Keratinocyte (primary cell): Measurements from ENCODE around the gene TRIM9. TPM values are rescaled to one million over a fixed set of nuclear protein-coding genes. Genes with fewer than 3 reads are reported as not detected.

Experiments
- DNase-seq: peaks from one replicate; pipeline ENCODE4 v3.0.0-alpha.2; 2011; ENCODE audit warnings: low read depth, missing footprints, low spot score
- FAIRE-seq: peaks from 2 replicates; lab custom pipeline; 2011; peaks lifted over from hg19 to GRCh38; lab: Jason Lieb, UNC
- H2AFZ ChIP-seq: 2 replicates; pipeline ENCODE4 v1.6.0; 2012; ENCODE audit warnings: low read length, control low read depth, inconsistent platforms; ENCODE audit not compliant: control insufficient read depth
- H3K27ac ChIP-seq: 2 replicates; pipeline ENCODE4 v1.5.1; 2011; ENCODE audit warnings: low read length; ENCODE audit not compliant: control insufficient read depth, insufficient read depth
- H3K27me3 ChIP-seq: 3 replicates; pipeline ENCODE4 v1.6.0; 2011; ENCODE audit warnings: low read length; ENCODE audit not compliant: control insufficient read depth, insufficient read depth; ENCODE audit errors: extremely low read depth
- H3K36me3 ChIP-seq, 2 experiments: 2 replicates in 1 of 2; 3 replicates in 1 of 2; pipeline ENCODE4 v1.5.1; 2011; ENCODE audit warnings: low read length in 2 of 2, mild to moderate bottlenecking in 1 of 2; ENCODE audit not compliant: control insufficient read depth in 2 of 2, insufficient read depth in 2 of 2; ENCODE audit errors: extremely low read depth in 1 of 2
- H3K4me1 ChIP-seq: 3 replicates; pipeline ENCODE4 v1.5.1; 2011; ENCODE audit warnings: low read length; ENCODE audit not compliant: control insufficient read depth, insufficient read depth; ENCODE audit errors: extremely low read depth
- H3K4me2 ChIP-seq: 3 replicates; pipeline ENCODE4 v1.6.0; 2011; ENCODE audit warnings: low read depth, low read length; ENCODE audit not compliant: control insufficient read depth, insufficient read depth; ENCODE audit errors: extremely low read depth
- H3K4me3 ChIP-seq, 3 experiments: fragments of 200-600 bp in 1 of 3; sonication (generic) in 1 of 3; 2 replicates in 2 of 3; 3 replicates in 1 of 3; pipeline ENCODE4 v1.5.1; 2011 to 2016; ENCODE audit warnings: low read length in 3 of 3, mild to moderate bottlenecking in 3 of 3, control low read depth in 2 of 3, inconsistent platforms in 1 of 3, low read depth in 1 of 3, mixed read lengths in 1 of 3, mixed run types in 1 of 3, moderate library complexity in 1 of 3; ENCODE audit not compliant: control insufficient read depth in 2 of 3, insufficient read depth in 2 of 3; ENCODE audit errors: extremely low read depth in 1 of 3
- H3K79me2 ChIP-seq: 2 replicates; pipeline ENCODE4 v1.6.0; 2012; ENCODE audit warnings: low read length; ENCODE audit not compliant: control insufficient read depth, insufficient read depth
- H3K9ac ChIP-seq: 3 replicates; pipeline ENCODE4 v1.6.0; 2011; ENCODE audit warnings: low read length; ENCODE audit not compliant: control insufficient read depth, insufficient read depth; ENCODE audit errors: extremely low read depth
- H3K9me1 ChIP-seq: 3 replicates; pipeline ENCODE4 v1.6.0; 2011; ENCODE audit warnings: low read length; ENCODE audit not compliant: control insufficient read depth, insufficient read depth; ENCODE audit errors: extremely low read depth
- H3K9me3 ChIP-seq: 2 replicates; pipeline ENCODE4 v1.5.1; 2012; ENCODE audit warnings: low read depth, low read length; ENCODE audit not compliant: control insufficient read depth
- H4K20me1 ChIP-seq: 3 replicates; pipeline ENCODE4 v1.6.0; 2011; ENCODE audit warnings: low read length; ENCODE audit not compliant: control insufficient read depth, insufficient read depth; ENCODE audit errors: extremely low read depth
- EZH2 ChIP-seq: IDR thresholded peaks from one replicate; pipeline ENCODE4 v1.6.1; 2012; ENCODE audit warnings: inconsistent platforms, mild to moderate bottlenecking, low read length, moderate library complexity
- dilution Hi-C: fragments of 300-500 bp; cut with MboI; formaldehyde crosslinking; loops from one replicate; pipeline ENCODE4 v1.7.0; 2020; ENCODE audit warnings: low sequenced_read_pairs; ENCODE audit not compliant: extremely low pct_ligation_motif_present
- polyA plus RNA-seq, 5 experiments: library from polyadenylated mRNA; depleted of rRNA in 3 of 5; stranded (reverse) in 3 of 5; stranded (forward) in 1 of 5; unstranded in 1 of 5; fragments of >200 nt; gene quantifications; 1 replicate in 1 of 5; 2 replicates in 3 of 5; 3 replicates in 1 of 5; pipeline versions ENCODE4 v1.2.1 to v1.2.3, GENCODE V29; 2011 to 2012; ENCODE audit warnings: missing spikeins in 2 of 5, low read depth in 1 of 5, low replicate concordance in 1 of 5
- TF ChIP-seq, protein P1 (sequence below), 3 experiments: IDR thresholded peaks in 1 of 3; conservative IDR thresholded peaks in 1 of 3; optimal IDR thresholded peaks in 1 of 3; 2 replicates in 2 of 3; 3 replicates in 1 of 3; pipeline versions ENCODE3 to v1.5.1; 2011; ENCODE audit warnings: low read length in 3 of 3, mild to moderate bottlenecking in 3 of 3, moderate library complexity in 2 of 3, control low read depth in 1 of 3, inconsistent platforms in 1 of 3; ENCODE audit not compliant: insufficient read depth in 2 of 3; ENCODE audit errors: extremely low read depth in 1 of 3

Gene TRIM9
- polyA plus RNA-seq, 1 donor (not counting 4 experiments of a cell fraction or from before 2014, with no cell fraction given): 0.04 TPM

DNA sequence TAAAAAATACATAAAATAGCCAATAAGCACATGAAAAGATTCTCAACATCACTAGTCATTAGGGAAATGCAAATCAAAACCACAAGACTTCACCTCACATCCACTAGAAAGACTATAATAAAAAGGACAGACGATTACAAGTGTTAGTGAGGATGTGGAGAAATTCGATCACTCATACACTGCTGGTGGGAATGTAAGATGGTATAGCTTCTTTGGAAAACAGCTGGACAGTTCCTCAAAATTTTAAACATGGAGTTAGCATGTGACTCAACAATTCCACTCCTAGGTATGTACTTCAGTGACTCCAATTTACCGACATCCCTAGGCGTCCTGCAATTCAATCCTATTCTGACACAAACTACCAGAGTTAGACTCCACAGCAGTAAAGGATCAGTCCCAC lies 13.7 kb downstream of the TRIM9 start:
- Histone ChIP-seq H3K79me2 (no peaks in the 10 kb centered on the region), H3K36me3 (no peaks in the 10 kb centered on the region), H3K27me3 (no peaks in the 10 kb centered on the region), H3K9me3 (no peaks in the 10 kb centered on the region), H3K9ac (no peak overlapping the region), H3K27ac (no peak overlapping the region), H3K4me3 (no peak overlapping the region), H3K9me1 (no peaks in the 10 kb centered on the region), H3K4me2 (no peak overlapping the region), H3K4me1 (no peaks in the 10 kb centered on the region), H4K20me1 (no peaks in the 10 kb centered on the region), H2AFZ (no peak overlapping the region)
- dilution Hi-C loops: no loop called here
- TF ChIP-seq, protein P1, sequence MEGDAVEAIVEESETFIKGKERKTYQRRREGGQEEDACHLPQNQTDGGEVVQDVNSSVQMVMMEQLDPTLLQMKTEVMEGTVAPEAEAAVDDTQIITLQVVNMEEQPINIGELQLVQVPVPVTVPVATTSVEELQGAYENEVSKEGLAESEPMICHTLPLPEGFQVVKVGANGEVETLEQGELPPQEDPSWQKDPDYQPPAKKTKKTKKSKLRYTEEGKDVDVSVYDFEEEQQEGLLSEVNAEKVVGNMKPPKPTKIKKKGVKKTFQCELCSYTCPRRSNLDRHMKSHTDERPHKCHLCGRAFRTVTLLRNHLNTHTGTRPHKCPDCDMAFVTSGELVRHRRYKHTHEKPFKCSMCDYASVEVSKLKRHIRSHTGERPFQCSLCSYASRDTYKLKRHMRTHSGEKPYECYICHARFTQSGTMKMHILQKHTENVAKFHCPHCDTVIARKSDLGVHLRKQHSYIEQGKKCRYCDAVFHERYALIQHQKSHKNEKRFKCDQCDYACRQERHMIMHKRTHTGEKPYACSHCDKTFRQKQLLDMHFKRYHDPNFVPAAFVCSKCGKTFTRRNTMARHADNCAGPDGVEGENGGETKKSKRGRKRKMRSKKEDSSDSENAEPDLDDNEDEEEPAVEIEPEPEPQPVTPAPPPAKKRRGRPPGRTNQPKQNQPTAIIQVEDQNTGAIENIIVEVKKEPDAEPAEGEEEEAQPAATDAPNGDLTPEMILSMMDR (optimal IDR thresholded peaks at IDR 0.05 in 1 of 3, IDR thresholded peaks at IDR 0.05 in 1 of 3, conservative IDR thresholded peaks at IDR 0.05 in 1 of 3; ENCODE audit: extremely low read depth in 1 of 3, insufficient read depth in 2 of 3, low read length in 3 of 3): no peak
- no peak for TF ChIP-seq EZH2
- FAIRE-seq: no peak
- DNase-seq: no peak

DNA sequence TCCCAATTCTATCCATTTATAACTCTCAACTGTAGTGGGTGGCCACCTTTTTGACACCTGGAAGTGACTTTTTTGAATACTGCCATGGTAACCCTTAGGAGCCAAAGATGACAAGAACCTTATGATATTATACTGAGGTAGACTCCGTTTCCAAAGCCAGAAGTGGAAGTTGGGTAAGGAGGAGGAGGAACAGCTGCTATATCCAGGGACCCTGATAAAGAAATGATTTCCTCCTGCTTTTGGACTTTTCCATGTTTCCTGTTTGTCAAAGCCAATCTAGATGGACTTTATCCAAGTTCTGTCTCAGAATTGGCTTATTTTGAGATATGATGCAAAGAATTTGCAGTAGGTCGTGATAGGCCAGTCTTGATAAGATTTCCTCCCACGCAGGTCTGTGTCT lies 14.3 kb downstream of the TRIM9 start:
- no peak for FAIRE-seq

More for the DNA sequence above, 14.3 kb downstream of the TRIM9 start:
- H2AFZ ChIP-seq: no peak overlapping the region
- H3K9me3 ChIP-seq: no peaks in the 10 kb centered on the region
- no peak overlapping the region for H3K4me2 ChIP-seq
- H3K9me1 ChIP-seq: no peaks in the 10 kb centered on the region
- TF ChIP-seq, protein P1 (optimal IDR thresholded peaks at IDR 0.05 in 1 of 3, IDR thresholded peaks at IDR 0.05 in 1 of 3, conservative IDR thresholded peaks at IDR 0.05 in 1 of 3; ENCODE audit: extremely low read depth in 1 of 3, insufficient read depth in 2 of 3, low read length in 3 of 3): no peak
- TF ChIP-seq EZH2: no peak
- DNase-seq: no peak
- H3K36me3 ChIP-seq: no peaks in the 10 kb centered on the region
- H3K9ac ChIP-seq: no peak overlapping the region
- no peak overlapping the region for H3K4me3 ChIP-seq
- no peaks in the 10 kb centered on the region for H4K20me1 ChIP-seq
- H3K4me1 ChIP-seq: no peaks in the 10 kb centered on the region
- dilution Hi-C loops: no loop called here
- H3K27me3 ChIP-seq: no peaks in the 10 kb centered on the region
- H3K79me2 ChIP-seq: no peaks in the 10 kb centered on the region
- no peak overlapping the region for H3K27ac ChIP-seq
